Neural cell (in vitro differentiated cells): ENCODE measurements around the gene KCND2. TPM values are rescaled to one million over a fixed set of nuclear protein-coding genes. Genes with fewer than 3 reads are reported as not detected.

Experiments used
- H2AFZ ChIP-seq: fragments of 200-600, 300-800 bp; sonication (generic), shearing (Covaris generic); 2 replicates; pipeline ENCODE4 v1.6.0; 2014; ENCODE audit warnings: low read depth, mild to moderate bottlenecking, antibody characterized with exemption, low read length, moderate library complexity
- H3F3A ChIP-seq: fragments of 200-600 bp; shearing (Covaris generic); 2 replicates; pipeline ENCODE4 v1.6.1; 2016; ENCODE audit warnings: mild to moderate bottlenecking, moderate library complexity, mixed read lengths, antibody characterized with exemption, low read length; ENCODE audit not compliant: insufficient read depth, poor library complexity, severe bottlenecking
- H3K27ac ChIP-seq: fragments of 200-600, 300-800 bp; sonication (generic), shearing (Covaris generic); 2 replicates; pipeline ENCODE4 v1.5.1; 2014; ENCODE audit warnings: mild to moderate bottlenecking, low read length, moderate library complexity
- H3K27me3 ChIP-seq: fragments of 300-800, 200-600 bp; sonication (generic), shearing (Covaris generic); 2 replicates; pipeline ENCODE4 v1.6.0; 2014; ENCODE audit warnings: mild to moderate bottlenecking, low read depth, low read length, moderate library complexity; ENCODE audit not compliant: insufficient read depth
- H3K36me3 ChIP-seq: fragments of 300-800, 200-600 bp; sonication (generic), shearing (Covaris generic); 2 replicates; pipeline ENCODE4 v1.5.1; 2014; ENCODE audit warnings: mild to moderate bottlenecking, antibody characterized with exemption, low read length, moderate library complexity; ENCODE audit not compliant: insufficient read depth
- H3K4me2 ChIP-seq: fragments of 300-800, 200-600 bp; sonication (generic), shearing (Covaris generic); 2 replicates; pipeline ENCODE4 v1.6.0; 2014; ENCODE audit warnings: mild to moderate bottlenecking, low read length
- H3K4me3 ChIP-seq: fragments of 300-800, 200-600 bp; sonication (generic), shearing (Covaris generic); 2 replicates; pipeline ENCODE4 v1.5.1; 2014; ENCODE audit warnings: mild to moderate bottlenecking, low read length, moderate library complexity
- H3K79me2 ChIP-seq: fragments of 200-600 bp; shearing (Covaris generic); replicated peaks from 2 replicates; pipeline ENCODE4 v1.6.0; 2014; ENCODE audit warnings: mild to moderate bottlenecking, low read length, moderate library complexity; ENCODE audit not compliant: insufficient read depth
- H3K9ac ChIP-seq: fragments of 300-800, 200-600 bp; sonication (generic), shearing (Covaris generic); 2 replicates; pipeline ENCODE4 v1.6.1; 2016; ENCODE audit warnings: mild to moderate bottlenecking, low read length, mixed read lengths
- H3K9me2 ChIP-seq: fragments of 200-600 bp; shearing (Covaris generic); 2 replicates; pipeline ENCODE4 v1.6.1; 2016; ENCODE audit warnings: mild to moderate bottlenecking, low read length, mixed read lengths; ENCODE audit not compliant: insufficient read depth
- H3K9me3 ChIP-seq: fragments of 200-600, 300-800 bp; sonication (generic), shearing (Covaris generic); 2 replicates; pipeline ENCODE4 v1.6.1; 2016; ENCODE audit warnings: mild to moderate bottlenecking, mixed run types, low read length, moderate library complexity, mixed read lengths
- H4K20me1 ChIP-seq: fragments of 200-600 bp; shearing (Covaris generic); 2 replicates; pipeline ENCODE4 v1.6.1; 2016; ENCODE audit warnings: mild to moderate bottlenecking, mixed run types; ENCODE audit not compliant: insufficient read depth
- CTCF ChIP-seq: fragments of 450-650 bp; IDR thresholded peaks from 2 replicates; pipeline ENCODE4 v1.5.1; 2014; ENCODE audit warnings: antibody characterized with exemption, mild to moderate bottlenecking, moderate library complexity; ENCODE audit not compliant: poor library complexity, severe bottlenecking
- EP300 ChIP-seq: fragments of 450-650 bp; conservative IDR thresholded peaks from 2 replicates; pipeline ENCODE4 v1.6.1; 2014; ENCODE audit warnings: antibody characterized with exemption, mild to moderate bottlenecking, moderate library complexity; ENCODE audit not compliant: poor library complexity, severe bottlenecking
- EZH2 ChIP-seq: fragments of 200-600, 300-800 bp; shearing (Covaris generic), sonication (generic); IDR thresholded peaks from 2 replicates; pipeline ENCODE4 v1.6.1; 2014; ENCODE audit warnings: antibody characterized with exemption, low read length, borderline replicate concordance, mild to moderate bottlenecking; ENCODE audit not compliant: insufficient read depth, poor library complexity, severe bottlenecking
- MXI1 ChIP-seq: fragments of 450-650 bp; conservative IDR thresholded peaks from 2 replicates; pipeline ENCODE4 v1.6.1; 2014; ENCODE audit warnings: antibody characterized with exemption, mild to moderate bottlenecking; ENCODE audit not compliant: poor library complexity, severe bottlenecking
- POLR2AphosphoS5 ChIP-seq: IDR thresholded peaks from 2 replicates; pipeline ENCODE4 v1.6.1; 2012
- RAD21 ChIP-seq: fragments of 450-650 bp; conservative IDR thresholded peaks from 2 replicates; pipeline ENCODE4 v1.6.1; 2014; ENCODE audit warnings: antibody characterized with exemption, mild to moderate bottlenecking, moderate library complexity
- REST ChIP-seq: IDR thresholded peaks from 2 replicates; pipeline ENCODE4 v1.6.1; 2012; ENCODE audit warnings: borderline replicate concordance
- SMC3 ChIP-seq: fragments of 450-650 bp; conservative IDR thresholded peaks from 2 replicates; pipeline ENCODE4 v1.6.1; 2014; ENCODE audit warnings: antibody characterized with exemption, mild to moderate bottlenecking, moderate library complexity; ENCODE audit not compliant: poor library complexity
- TAF1 ChIP-seq: IDR thresholded peaks from 2 replicates; pipeline ENCODE4 v1.6.1; 2012; ENCODE audit warnings: low read depth
- polyA plus RNA-seq: library from polyadenylated mRNA; depleted of rRNA; stranded (reverse); fragments of >200 nt; gene quantifications from 2 replicates; pipeline ENCODE4 v1.2.3, GENCODE V29; 2014

KCND2 gene
- polyA plus RNA-seq, 1 donor from 2014 or later: 11.0 TPM

GRCh38 chr7:120639884-120640283 lies 366.9 kb downstream of the KCND2 start:
- Histone ChIP-seq H3K9ac (no peak overlapping the region), H4K20me1 (no peaks in the 10 kb centered on the region), H2AFZ (no peak overlapping the region), H3K27me3 (no peaks in the 10 kb centered on the region), H3K4me3 (no peak overlapping the region), H3K9me2 (no peaks in the 10 kb centered on the region), H3K9me3 (no peaks in the 10 kb centered on the region), H3K4me2 (no peak overlapping the region), H3K36me3 (no peaks in the 10 kb centered on the region), H3K79me2 (no peaks in the 10 kb centered on the region), H3K27ac (no peak overlapping the region), H3F3A (no peaks in the 10 kb centered on the region)
- no peak for TF ChIP-seq EP300
- no peak for TF ChIP-seq POLR2AphosphoS5
- TF ChIP-seq EZH2: no peak
- no peak for TF ChIP-seq MXI1
- TF ChIP-seq RAD21: no peak
- TF ChIP-seq CTCF: no peak
- TF ChIP-seq REST: no peak
- no peak for TF ChIP-seq TAF1
- no peak for TF ChIP-seq SMC3

- H4K20me1 ChIP-seq: no peaks in the 10 kb centered on the region
- H3K79me2 ChIP-seq: no peaks in the 10 kb centered on the region
- H3K27me3 ChIP-seq: no peaks in the 10 kb centered on the region
- no peak overlapping the region for H3K4me3 ChIP-seq
- no peaks in the 10 kb centered on the region for H3K9me3 ChIP-seq
- TF ChIP-seq RAD21 (no peak), POLR2AphosphoS5 (no peak), REST (no peak), EZH2 (no peak)
- H2AFZ ChIP-seq: no peak overlapping the region
- H3K27ac ChIP-seq: no peak overlapping the region
- no peaks in the 10 kb centered on the region for H3K9me2 ChIP-seq
- H3F3A ChIP-seq: no peaks in the 10 kb centered on the region
- no peak overlapping the region for H3K4me2 ChIP-seq
- no peaks in the 10 kb centered on the region for H3K36me3 ChIP-seq
- no peak overlapping the region for H3K9ac ChIP-seq
Measured at GRCh38 chr7:120645966-120646365, 373.0 kb downstream of the KCND2 start.
